Neuronal stem cell (in vitro differentiated cells): ENCODE results near the gene TDG.

ENCODE experiments used
- DNase-seq: peaks from one replicate; pipeline ENCODE4 v3.0.0-alpha.2; 2013; ENCODE audit warnings: low spot score
- H2AFZ ChIP-seq: one replicate; pipeline ENCODE4 v1.6.1; 2013; ENCODE audit warnings: mild to moderate bottlenecking, low read length, inconsistent platforms
- H2AK5ac ChIP-seq: 2 replicates; pipeline ENCODE4 v1.6.1; 2013; ENCODE audit warnings: low read depth, mild to moderate bottlenecking, inconsistent platforms, low read length, moderate library complexity, mixed read lengths
- H2BK120ac ChIP-seq: 2 replicates; pipeline ENCODE4 v1.6.1; 2013; ENCODE audit warnings: low read depth, mild to moderate bottlenecking, inconsistent platforms, low read length, moderate library complexity, mixed read lengths
- H2BK12ac ChIP-seq: one replicate; pipeline ENCODE4 v1.6.1; 2013; ENCODE audit warnings: low read length, inconsistent platforms
- H2BK15ac ChIP-seq: 2 replicates; pipeline ENCODE4 v1.6.1; 2013; ENCODE audit warnings: mild to moderate bottlenecking, low read length, inconsistent platforms, mixed read lengths
- H2BK5ac ChIP-seq: one replicate; pipeline ENCODE4 v1.6.1; 2013; ENCODE audit warnings: inconsistent platforms, mild to moderate bottlenecking, low read length, moderate library complexity
- H3K14ac ChIP-seq: one replicate; pipeline ENCODE4 v1.6.1; 2013; ENCODE audit warnings: low read length, inconsistent platforms
- H3K18ac ChIP-seq: 2 replicates; pipeline ENCODE4 v1.6.1; 2013; ENCODE audit warnings: low read length, inconsistent platforms
- H3K23ac ChIP-seq: 2 replicates; pipeline ENCODE4 v1.6.1; 2013; ENCODE audit warnings: low read depth, mild to moderate bottlenecking, mixed read lengths, low read length, inconsistent platforms; ENCODE audit not compliant: poor library complexity
- H3K27ac ChIP-seq: replicated peaks from 3 replicates; pipeline ENCODE4 v1.5.1; 2013; ENCODE audit warnings: low read length, inconsistent platforms
- H3K27me3 ChIP-seq, 3 experiments: 2 replicates each; pipeline ENCODE4 v1.6.1; 2013; ENCODE audit warnings: low read length in 3 of 3, mild to moderate bottlenecking in 2 of 3, inconsistent platforms in 1 of 3, low read depth in 1 of 3, mixed read lengths in 1 of 3, moderate library complexity in 1 of 3; ENCODE audit not compliant: control insufficient read depth in 3 of 3, insufficient read depth in 3 of 3
- H3K36me3 ChIP-seq, 2 donors: replicated peaks in 1 of 2; 2 replicates each; pipeline ENCODE4 v1.6.1; 2013; ENCODE audit warnings: low read length in 2 of 2; ENCODE audit not compliant: control insufficient read depth in 2 of 2, insufficient read depth in 2 of 2
- H3K4ac ChIP-seq: 2 replicates; pipeline ENCODE4 v1.6.1; 2013; ENCODE audit warnings: inconsistent platforms, mild to moderate bottlenecking, low read length, moderate library complexity
- H3K4me1 ChIP-seq, 2 donors: 1 replicate in 1 of 2; 2 replicates in 1 of 2; pipeline ENCODE4 v1.6.1; 2013; ENCODE audit warnings: low read length in 2 of 2, low read depth in 1 of 2; ENCODE audit not compliant: control insufficient read depth in 2 of 2, insufficient read depth in 1 of 2
- H3K4me2 ChIP-seq: one replicate; pipeline ENCODE4 v1.6.1; 2013; ENCODE audit warnings: mild to moderate bottlenecking, low read length, inconsistent platforms; ENCODE audit not compliant: insufficient read depth, poor library complexity, severe bottlenecking
- H3K4me3 ChIP-seq, 2 donors: 2 replicates each; pipeline ENCODE4 v1.5.1; 2013; ENCODE audit warnings: low read length in 2 of 2, mild to moderate bottlenecking in 2 of 2, inconsistent platforms in 1 of 2, moderate library complexity in 1 of 2
- H3K79me1 ChIP-seq: one replicate; pipeline ENCODE4 v1.6.1; 2013; ENCODE audit warnings: low read depth, mild to moderate bottlenecking, inconsistent platforms, low read length, moderate library complexity
- H3K9ac ChIP-seq: one replicate; pipeline ENCODE4 v1.6.1; 2013; ENCODE audit warnings: mild to moderate bottlenecking, low read depth, low read length, inconsistent platforms; ENCODE audit not compliant: poor library complexity
- H3K9me3 ChIP-seq, 2 donors: replicated peaks in 1 of 2; 2 replicates each; pipeline versions ENCODE3 to v1.6.1; 2013; ENCODE audit warnings: low read length in 2 of 2, mild to moderate bottlenecking in 2 of 2, inconsistent platforms in 1 of 2, low read depth in 1 of 2, mixed read lengths in 1 of 2, moderate library complexity in 1 of 2; ENCODE audit not compliant: control insufficient read depth in 2 of 2, insufficient read depth in 1 of 2
- H4K8ac ChIP-seq: one replicate; pipeline ENCODE4 v1.6.1; 2013; ENCODE audit warnings: low read depth, mild to moderate bottlenecking, inconsistent platforms, low read length, moderate library complexity
- H4K91ac ChIP-seq: one replicate; pipeline ENCODE4 v1.6.1; 2013; ENCODE audit warnings: low read length, low read depth, mild to moderate bottlenecking, inconsistent platforms; ENCODE audit not compliant: poor library complexity
- WGBS, 2 donors: extraction: QIAGEN DNeasy Blood & Tissue Kit; methylation state at CpG; one replicate each; pipeline ENCODE4 v1.1.7; 2013; ENCODE audit warnings: missing lambda C conversion rate in 2 of 2, mixed read lengths in 1 of 2; ENCODE audit not compliant: insufficient read length in 2 of 2, insufficient replicate concordance in 1 of 2; ENCODE audit errors: extremely low coverage in 2 of 2; 5-methylcytosine and 5-hydroxymethylcytosine counted together

TDG gene

DNA sequence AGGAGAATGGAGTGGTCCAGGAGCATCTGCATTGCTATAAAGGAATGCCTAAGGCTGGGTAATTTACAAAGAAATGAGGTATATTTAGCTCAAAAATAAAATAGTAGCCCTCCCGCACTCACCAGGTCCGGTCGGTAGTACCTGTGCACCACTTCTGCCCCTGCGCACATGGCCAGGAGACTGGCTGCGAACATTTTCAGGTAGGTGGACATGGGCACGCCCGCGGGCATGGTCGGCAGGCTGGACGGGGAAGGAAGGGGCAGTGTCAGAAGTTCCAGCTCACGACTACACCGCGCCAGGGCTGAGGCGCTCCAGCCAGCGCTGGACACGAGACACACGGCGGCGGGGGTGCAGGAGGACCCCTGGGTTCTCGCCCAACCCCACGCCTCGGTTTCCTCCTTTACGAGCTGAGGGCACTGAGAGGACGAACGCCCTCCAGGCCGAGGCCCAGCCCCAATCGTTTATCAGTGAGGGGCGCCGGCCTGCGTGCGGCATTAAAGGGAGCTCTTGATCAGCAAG, 9.1 kb upstream of the TDG start:
- Histone ChIP-seq H3K9me3 (no peaks in the 10 kb centered on the region), H3K9ac (peak overlapping the region; percentile 97), H3K27ac (peak overlapping the region; percentile 98), H2BK120ac (no peak overlapping the region), H3K4me2 (peak overlapping the region; percentile 95), H2AK5ac (peak overlapping the region; percentile 73), H2BK15ac (peak overlapping the region; percentile 22), H3K36me3 (peaks cover 14 to 37% of the 10 kb centered on the region in 2 donors), H4K8ac (peak overlapping the region; percentile 96), H2AFZ (peak overlapping the region; percentile 93), H2BK5ac (peak overlapping the region; percentile 32), H3K14ac (peak overlapping the region; percentile 97), H2BK12ac (no peak overlapping the region), H3K4me3 (peak overlapping the region; percentile 82 to 91), H3K79me1 (no peaks in the 10 kb centered on the region), H3K4me1 (peaks cover 0 to 5% of the 10 kb centered on the region in 2 donors), H4K91ac (peak overlapping the region; percentile 57), H3K27me3 (no peaks in the 10 kb centered on the region), H3K18ac (peak overlapping the region; percentile 94), H3K23ac (peak overlapping the region; percentile 80), H3K4ac (peak overlapping the region; percentile 13)
- no CpG with 5 or more reads among the region's 31 CpGs for WGBS, 2 donors
- no peak for DNase-seq

DNA sequence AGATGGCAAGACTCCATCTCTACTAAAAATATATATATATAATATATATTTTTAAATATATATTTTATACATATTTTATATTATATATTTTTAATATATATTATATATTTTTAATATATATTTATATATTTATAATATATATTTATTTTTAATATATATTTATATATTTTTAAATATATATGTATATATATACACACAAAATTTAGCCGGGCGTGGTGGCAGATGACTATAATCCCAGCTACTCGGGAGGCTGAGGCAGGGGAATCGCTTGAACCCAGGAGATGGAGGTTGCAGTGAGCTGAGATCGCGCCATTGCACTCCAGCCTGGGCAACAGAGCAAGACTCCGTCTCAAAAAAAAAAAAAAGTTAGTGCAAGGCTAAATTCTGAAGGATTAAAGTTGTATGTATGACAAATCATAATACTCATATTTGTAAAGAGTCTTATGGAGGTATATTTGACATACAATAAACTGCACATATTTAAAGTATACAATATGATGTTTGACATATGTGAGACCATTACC, 7.7 kb upstream of the TDG start:
- Histone ChIP-seq H2BK12ac (no peak overlapping the region), H3K9ac (no peak overlapping the region), H3K4me3 (peak overlapping the region in 1 of 2 donors; percentile 91)

DNA sequence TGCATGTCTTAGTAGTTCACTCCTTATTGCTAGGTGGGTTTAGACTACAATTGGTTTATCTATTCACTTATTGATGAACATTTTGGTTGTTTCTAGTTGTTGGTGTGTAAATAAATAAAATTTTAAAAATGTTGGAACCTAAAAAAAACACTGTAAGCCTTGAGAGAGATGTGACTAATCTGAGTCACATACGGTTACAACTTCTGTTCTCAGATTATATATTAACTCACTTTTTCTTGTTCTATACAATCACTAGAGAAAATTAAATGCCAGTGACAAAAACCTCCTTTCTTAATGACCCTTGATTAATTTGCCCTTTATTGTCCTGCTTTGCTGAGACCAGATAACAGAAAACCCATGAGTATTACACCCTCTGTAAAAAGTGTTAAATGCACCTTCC, 7.1 kb upstream of the TDG start:
- H4K8ac ChIP-seq, result no peak overlapping the region
- no peaks in the 10 kb centered on the region for H3K27me3 ChIP-seq
- H3K9me3 ChIP-seq, result no peaks in the 10 kb centered on the region
- no peaks in the 10 kb centered on the region for H3K79me1 ChIP-seq
- H3K4me1 ChIP-seq, result peaks cover 0 to 5% of the 10 kb centered on the region in 2 donors
- no peak overlapping the region for H3K4me2 ChIP-seq
- H2BK15ac ChIP-seq, result no peak overlapping the region
- no peak overlapping the region for H2AK5ac ChIP-seq
- H3K14ac ChIP-seq, result no peak overlapping the region
- no peak overlapping the region for H2BK120ac ChIP-seq
- H2BK12ac ChIP-seq, result no peak overlapping the region
- no peak overlapping the region for H4K91ac ChIP-seq
- H3K36me3 ChIP-seq, result peaks cover 2 to 23% of the 10 kb centered on the region in 2 donors
- H2AFZ ChIP-seq, result no peak overlapping the region
- no peak for DNase-seq
- H3K23ac ChIP-seq, result no peak overlapping the region
- no peak overlapping the region for H3K18ac ChIP-seq
- H2BK5ac ChIP-seq, result no peak overlapping the region
- no peak overlapping the region for H3K4me3 ChIP-seq
- H3K27ac ChIP-seq, result no peak overlapping the region
- no peak overlapping the region for H3K9ac ChIP-seq
- no CpG with 5 or more reads among the region's 1 CpG for WGBS, 2 donors
- H3K4ac ChIP-seq, result no peak overlapping the region

More for the DNA sequence above, 7.7 kb upstream of the TDG start:
- Histone ChIP-seq H4K8ac (no peak overlapping the region), H2AFZ (no peak overlapping the region), H2BK5ac (no peak overlapping the region), H3K27me3 (no peaks in the 10 kb centered on the region), H2BK120ac (no peak overlapping the region), H3K9me3 (no peaks in the 10 kb centered on the region), H2AK5ac (no peak overlapping the region), H3K79me1 (no peaks in the 10 kb centered on the region), H3K4me1 (peaks cover 0 to 5% of the 10 kb centered on the region in 2 donors), H3K4ac (no peak overlapping the region), H3K14ac (no peak overlapping the region), H3K4me2 (no peak overlapping the region), H3K18ac (no peak overlapping the region), H2BK15ac (no peak overlapping the region), H3K36me3 (peaks cover 8 to 24% of the 10 kb centered on the region in 2 donors), H3K27ac (peak overlapping the region; percentile 98), H3K23ac (no peak overlapping the region), H4K91ac (no peak overlapping the region)
- DNase-seq, result no peak
- no CpG with 5 or more reads among the region's 7 CpGs for WGBS, 2 donors

DNA sequence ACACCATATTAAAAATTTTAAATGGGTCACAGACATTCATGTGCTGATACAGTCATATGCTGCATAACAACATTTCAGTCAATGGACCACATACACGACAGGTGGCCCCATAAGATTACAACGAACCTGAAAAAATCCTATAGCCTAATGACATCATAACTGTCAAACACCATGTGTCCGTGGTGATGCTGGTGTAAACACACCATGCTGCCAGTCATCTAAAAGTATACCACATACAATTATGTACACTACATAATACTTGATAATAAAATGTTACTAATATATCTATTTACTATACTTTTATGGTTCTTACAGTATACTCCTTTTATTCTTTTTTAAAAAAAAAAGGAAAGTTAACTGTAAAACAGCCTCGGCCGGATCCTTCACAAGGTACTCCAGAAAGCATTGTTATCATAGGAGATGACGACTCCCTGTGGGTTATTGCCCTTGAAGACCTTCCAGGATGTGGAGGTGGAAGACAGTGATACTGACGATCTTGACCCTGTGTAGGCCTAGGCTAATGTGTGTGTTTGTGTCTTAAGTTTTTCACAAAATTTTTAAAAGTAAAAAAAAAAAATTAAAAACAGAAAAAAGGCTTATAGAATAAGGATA, 5.0 kb upstream of the TDG start:
- Histone ChIP-seq H3K4me3 (no peak overlapping the region), H2AK5ac (no peak overlapping the region), H3K4me2 (no peak overlapping the region), H2BK15ac (no peak overlapping the region), H2BK5ac (no peak overlapping the region), H2AFZ (no peak overlapping the region), H3K14ac (no peak overlapping the region), H4K8ac (no peak overlapping the region), H3K4ac (no peak overlapping the region), H3K36me3 (peaks cover 0 to 15% of the 10 kb centered on the region in 2 donors), H3K18ac (no peak overlapping the region), H4K91ac (no peak overlapping the region), H3K79me1 (no peaks in the 10 kb centered on the region), H3K27ac (no peak overlapping the region), H3K9me3 (no peaks in the 10 kb centered on the region), H3K23ac (no peak overlapping the region), H3K9ac (no peak overlapping the region), H3K27me3 (no peaks in the 10 kb centered on the region), H3K4me1 (peaks cover 5% of the 10 kb centered on the region in 2 donors), H2BK12ac (no peak overlapping the region), H2BK120ac (no peak overlapping the region)
- no CpG with 5 or more reads among the region's 7 CpGs for WGBS, 2 donors
- DNase-seq, result no peak
